Keratinocyte (primary cell): ENCODE measurements around the gene KLF11. TPM values are rescaled to one million over a fixed set of nuclear protein-coding genes. Genes with fewer than 3 reads are reported as not detected.

ENCODE experiments used
- DNase-seq: peaks from one replicate; pipeline ENCODE4 v3.0.0-alpha.2; 2011; ENCODE audit warnings: low read depth, missing footprints, low spot score
- FAIRE-seq: peaks from 2 replicates; lab custom pipeline; 2011; peaks lifted over from hg19 to GRCh38; lab: Jason Lieb, UNC
- H2AFZ ChIP-seq: 2 replicates; pipeline ENCODE4 v1.6.0; 2012; ENCODE audit warnings: low read length, control low read depth, inconsistent platforms; ENCODE audit not compliant: control insufficient read depth
- H3K27ac ChIP-seq: 2 replicates; pipeline ENCODE4 v1.5.1; 2011; ENCODE audit warnings: low read length; ENCODE audit not compliant: control insufficient read depth, insufficient read depth
- H3K27me3 ChIP-seq: 3 replicates; pipeline ENCODE4 v1.6.0; 2011; ENCODE audit warnings: low read length; ENCODE audit not compliant: control insufficient read depth, insufficient read depth; ENCODE audit errors: extremely low read depth
- H3K36me3 ChIP-seq, 2 experiments: 2 replicates in 1 of 2; 3 replicates in 1 of 2; pipeline ENCODE4 v1.5.1; 2011; ENCODE audit warnings: low read length in 2 of 2, mild to moderate bottlenecking in 1 of 2; ENCODE audit not compliant: control insufficient read depth in 2 of 2, insufficient read depth in 2 of 2; ENCODE audit errors: extremely low read depth in 1 of 2
- H3K4me1 ChIP-seq: 3 replicates; pipeline ENCODE4 v1.5.1; 2011; ENCODE audit warnings: low read length; ENCODE audit not compliant: control insufficient read depth, insufficient read depth; ENCODE audit errors: extremely low read depth
- H3K4me2 ChIP-seq: 3 replicates; pipeline ENCODE4 v1.6.0; 2011; ENCODE audit warnings: low read depth, low read length; ENCODE audit not compliant: control insufficient read depth, insufficient read depth; ENCODE audit errors: extremely low read depth
- H3K4me3 ChIP-seq, 3 experiments: fragments of 200-600 bp in 1 of 3; sonication (generic) in 1 of 3; 2 replicates in 2 of 3; 3 replicates in 1 of 3; pipeline ENCODE4 v1.5.1; 2011 to 2016; ENCODE audit warnings: low read length in 3 of 3, mild to moderate bottlenecking in 3 of 3, control low read depth in 2 of 3, inconsistent platforms in 1 of 3, low read depth in 1 of 3, mixed read lengths in 1 of 3, mixed run types in 1 of 3, moderate library complexity in 1 of 3; ENCODE audit not compliant: control insufficient read depth in 2 of 3, insufficient read depth in 2 of 3; ENCODE audit errors: extremely low read depth in 1 of 3
- H3K79me2 ChIP-seq: 2 replicates; pipeline ENCODE4 v1.6.0; 2012; ENCODE audit warnings: low read length; ENCODE audit not compliant: control insufficient read depth, insufficient read depth
- H3K9ac ChIP-seq: 3 replicates; pipeline ENCODE4 v1.6.0; 2011; ENCODE audit warnings: low read length; ENCODE audit not compliant: control insufficient read depth, insufficient read depth; ENCODE audit errors: extremely low read depth
- H3K9me1 ChIP-seq: 3 replicates; pipeline ENCODE4 v1.6.0; 2011; ENCODE audit warnings: low read length; ENCODE audit not compliant: control insufficient read depth, insufficient read depth; ENCODE audit errors: extremely low read depth
- H3K9me3 ChIP-seq: 2 replicates; pipeline ENCODE4 v1.5.1; 2012; ENCODE audit warnings: low read depth, low read length; ENCODE audit not compliant: control insufficient read depth
- H4K20me1 ChIP-seq: 3 replicates; pipeline ENCODE4 v1.6.0; 2011; ENCODE audit warnings: low read length; ENCODE audit not compliant: control insufficient read depth, insufficient read depth; ENCODE audit errors: extremely low read depth
- EZH2 ChIP-seq: IDR thresholded peaks from one replicate; pipeline ENCODE4 v1.6.1; 2012; ENCODE audit warnings: inconsistent platforms, mild to moderate bottlenecking, low read length, moderate library complexity
- dilution Hi-C: fragments of 300-500 bp; cut with MboI; formaldehyde crosslinking; loops from one replicate; pipeline ENCODE4 v1.7.0; 2020; ENCODE audit warnings: low sequenced_read_pairs; ENCODE audit not compliant: extremely low pct_ligation_motif_present
- polyA plus RNA-seq, 5 experiments: library from polyadenylated mRNA; depleted of rRNA in 3 of 5; stranded (reverse) in 3 of 5; stranded (forward) in 1 of 5; unstranded in 1 of 5; fragments of >200 nt; gene quantifications; 1 replicate in 1 of 5; 2 replicates in 3 of 5; 3 replicates in 1 of 5; pipeline versions ENCODE4 v1.2.1 to v1.2.3, GENCODE V29; 2011 to 2012; ENCODE audit warnings: missing spikeins in 2 of 5, low read depth in 1 of 5, low replicate concordance in 1 of 5
- TF ChIP-seq, protein P1 (sequence below), 3 experiments: IDR thresholded peaks in 1 of 3; conservative IDR thresholded peaks in 1 of 3; optimal IDR thresholded peaks in 1 of 3; 2 replicates in 2 of 3; 3 replicates in 1 of 3; pipeline versions ENCODE3 to v1.5.1; 2011; ENCODE audit warnings: low read length in 3 of 3, mild to moderate bottlenecking in 3 of 3, moderate library complexity in 2 of 3, control low read depth in 1 of 3, inconsistent platforms in 1 of 3; ENCODE audit not compliant: insufficient read depth in 2 of 3; ENCODE audit errors: extremely low read depth in 1 of 3

The KLF11 gene
- polyA plus RNA-seq, 1 donor (not counting 4 experiments of a cell fraction or from before 2014, with no cell fraction given) = 7.0 TPM

DNA sequence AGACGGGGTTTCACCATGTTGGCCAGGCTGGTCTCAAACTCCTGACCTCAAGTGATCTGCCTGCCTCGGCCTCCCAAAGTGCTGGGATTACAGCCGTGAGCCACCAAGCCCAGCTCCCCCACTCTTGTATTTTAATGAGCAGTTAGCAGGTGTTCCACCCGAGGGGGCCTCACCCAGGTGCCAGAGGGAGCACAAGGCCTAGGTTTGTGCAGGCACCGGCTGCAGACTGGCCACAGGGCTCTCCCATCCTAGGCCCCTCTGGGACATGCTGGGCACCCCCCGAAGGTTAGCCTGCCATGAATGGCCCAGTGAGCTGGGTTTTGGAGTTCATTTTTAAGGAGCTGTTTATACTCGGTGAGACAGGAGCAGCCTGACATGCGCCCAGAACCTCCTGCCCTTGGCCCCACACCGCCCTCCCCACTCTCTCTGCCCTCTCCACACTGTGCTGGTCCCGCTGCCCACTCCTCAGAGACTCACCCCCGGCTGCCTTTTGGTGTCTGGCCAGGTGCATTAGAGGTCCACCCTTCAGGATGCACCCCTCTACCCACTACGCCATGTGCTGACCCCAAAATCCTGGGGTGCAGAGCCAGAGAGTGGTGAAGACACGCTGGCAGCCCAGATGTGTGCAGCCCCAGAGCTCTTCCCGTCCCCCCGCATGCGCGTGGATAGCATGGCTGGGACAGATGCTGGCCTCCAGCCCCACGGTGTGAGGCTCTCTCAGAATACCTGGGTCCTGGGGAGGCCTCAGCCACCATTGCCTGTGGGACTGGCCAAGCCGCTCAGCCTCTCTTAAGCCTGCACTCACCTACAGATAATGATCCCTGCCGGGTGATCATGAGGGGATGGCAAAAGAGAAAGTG lies 11.2 kb upstream of the KLF11 start:
- no peaks in the 10 kb centered on the region for H3K79me2 ChIP-seq
- dilution Hi-C loops = loop anchor here (25.0 kb wide), 1 partner anchor 270 kb away; no protein-coding TSS in a partner anchor
- H3K27me3 ChIP-seq = no peaks in the 10 kb centered on the region
- DNase-seq (no peak), FAIRE-seq (no peak)
- H3K9me1 ChIP-seq = no peaks in the 10 kb centered on the region
- H3K4me2 ChIP-seq = no peak overlapping the region
- H4K20me1 ChIP-seq = no peaks in the 10 kb centered on the region
- H3K9me3 ChIP-seq = no peaks in the 10 kb centered on the region
- no peak overlapping the region for H3K27ac ChIP-seq
- peaks cover 28% of the 10 kb centered on the region for H3K4me1 ChIP-seq
- no peaks in the 10 kb centered on the region for H3K36me3 ChIP-seq
- H3K9ac ChIP-seq = no peak overlapping the region
- no peak for TF ChIP-seq EZH2
- TF ChIP-seq, protein P1, sequence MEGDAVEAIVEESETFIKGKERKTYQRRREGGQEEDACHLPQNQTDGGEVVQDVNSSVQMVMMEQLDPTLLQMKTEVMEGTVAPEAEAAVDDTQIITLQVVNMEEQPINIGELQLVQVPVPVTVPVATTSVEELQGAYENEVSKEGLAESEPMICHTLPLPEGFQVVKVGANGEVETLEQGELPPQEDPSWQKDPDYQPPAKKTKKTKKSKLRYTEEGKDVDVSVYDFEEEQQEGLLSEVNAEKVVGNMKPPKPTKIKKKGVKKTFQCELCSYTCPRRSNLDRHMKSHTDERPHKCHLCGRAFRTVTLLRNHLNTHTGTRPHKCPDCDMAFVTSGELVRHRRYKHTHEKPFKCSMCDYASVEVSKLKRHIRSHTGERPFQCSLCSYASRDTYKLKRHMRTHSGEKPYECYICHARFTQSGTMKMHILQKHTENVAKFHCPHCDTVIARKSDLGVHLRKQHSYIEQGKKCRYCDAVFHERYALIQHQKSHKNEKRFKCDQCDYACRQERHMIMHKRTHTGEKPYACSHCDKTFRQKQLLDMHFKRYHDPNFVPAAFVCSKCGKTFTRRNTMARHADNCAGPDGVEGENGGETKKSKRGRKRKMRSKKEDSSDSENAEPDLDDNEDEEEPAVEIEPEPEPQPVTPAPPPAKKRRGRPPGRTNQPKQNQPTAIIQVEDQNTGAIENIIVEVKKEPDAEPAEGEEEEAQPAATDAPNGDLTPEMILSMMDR (optimal IDR thresholded peaks at IDR 0.05 in 1 of 3, IDR thresholded peaks at IDR 0.05 in 1 of 3, conservative IDR thresholded peaks at IDR 0.05 in 1 of 3; ENCODE audit: extremely low read depth in 1 of 3, insufficient read depth in 2 of 3, low read length in 3 of 3) = no peak
- no peak overlapping the region for H3K4me3 ChIP-seq
- H2AFZ ChIP-seq = no peak overlapping the region

DNA sequence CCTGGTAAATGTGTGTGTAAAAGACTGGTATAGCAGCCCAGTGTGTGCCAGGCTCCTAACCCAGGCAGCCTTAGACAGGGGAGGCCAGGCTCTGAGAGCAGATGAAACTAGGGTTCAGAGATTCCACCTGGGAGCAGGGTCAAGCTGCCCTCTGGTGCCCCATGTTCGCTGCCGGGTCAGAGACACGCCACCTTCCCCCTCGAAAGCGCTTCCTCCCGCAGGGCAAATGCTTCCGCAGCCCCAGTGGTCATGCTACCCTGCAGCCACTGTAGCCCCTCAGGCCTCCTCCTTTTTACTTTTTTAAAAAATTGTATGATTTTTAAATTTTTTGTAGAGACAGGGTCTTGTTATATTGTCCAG lies 10.6 kb upstream of the KLF11 start:
- Histone ChIP-seq H3K4me2 (no peak overlapping the region), H4K20me1 (no peaks in the 10 kb centered on the region), H3K9me3 (no peaks in the 10 kb centered on the region), H3K4me1 (peaks cover 33% of the 10 kb centered on the region), H3K4me3 (no peak overlapping the region), H3K36me3 (no peaks in the 10 kb centered on the region), H3K9me1 (no peaks in the 10 kb centered on the region), H3K27ac (no peak overlapping the region), H3K9ac (no peak overlapping the region), H3K27me3 (no peaks in the 10 kb centered on the region), H3K79me2 (no peaks in the 10 kb centered on the region), H2AFZ (no peak overlapping the region)
- TF ChIP-seq, protein P1 (optimal IDR thresholded peaks at IDR 0.05 in 1 of 3, IDR thresholded peaks at IDR 0.05 in 1 of 3, conservative IDR thresholded peaks at IDR 0.05 in 1 of 3; ENCODE audit: extremely low read depth in 1 of 3, insufficient read depth in 2 of 3, low read length in 3 of 3) = no peak
- TF ChIP-seq EZH2 = no peak
- dilution Hi-C loops = loop anchor here (25.0 kb wide), 1 partner anchor 270 kb away; no protein-coding TSS in a partner anchor
- no peak for FAIRE-seq
- DNase-seq = no peak
